H1 (cell line): ENCODE results near the gene RNF166. TPM values are rescaled to one million over a fixed set of nuclear protein-coding genes. Genes with fewer than 3 reads are reported as not detected.
A peak's percentile ranks its signal among the peaks of the same experiment; 100 is the strongest.

Source experiments
- CTCF ChIA-PET: fragments of 300-600 bp; sonication (Branson Sonifier 250); formaldehyde crosslinking; loops from one replicate; lab custom pipeline; 2021; ENCODE audit not compliant: partially characterized antibody; lab: Charles Lee
- POLR2A ChIA-PET: fragments of 300-600 bp; sonication (Branson Sonifier 250); formaldehyde crosslinking; loops from one replicate; lab custom pipeline; 2021; ENCODE audit warnings: inconsistent platforms; ENCODE audit not compliant: partially characterized antibody; lab: Charles Lee
- DNase-seq, 2 experiments: peaks; one replicate each; pipeline versions ENCODE4 v3.0.0 to v3.0.0-alpha.2; 2010 to 2022; ENCODE audit warnings: low spot score in 2 of 2, low read depth in 1 of 2, mixed read lengths in 1 of 2
- FAIRE-seq: peaks from 2 replicates; lab custom pipeline; 2011; peaks lifted over from hg19 to GRCh38; lab: Jason Lieb, UNC
- H2AFZ ChIP-seq: 2 replicates; pipeline ENCODE4 v1.8.1; 2012; ENCODE audit warnings: low read length, inconsistent platforms
- H2AK5ac ChIP-seq: 2 replicates; pipeline ENCODE4 v1.6.1; 2013; ENCODE audit warnings: low read depth, low read length
- H2BK120ac ChIP-seq: replicated peaks from 2 replicates; pipeline ENCODE3; 2013; ENCODE audit warnings: low read depth, low read length, inconsistent platforms
- H2BK12ac ChIP-seq: 2 replicates; pipeline ENCODE4 v1.6.1; 2013; ENCODE audit warnings: low read depth, low read length
- H2BK15ac ChIP-seq: 2 replicates; pipeline ENCODE4 v1.6.1; 2013; ENCODE audit warnings: low read length
- H2BK20ac ChIP-seq: 2 replicates; pipeline ENCODE4 v1.6.1; 2013; ENCODE audit warnings: low read length
- H2BK5ac ChIP-seq: 2 replicates; pipeline ENCODE4 v1.6.1; 2013; ENCODE audit warnings: low read depth, low read length
- H3K14ac ChIP-seq: 2 replicates; pipeline ENCODE4 v1.6.1; 2013; ENCODE audit warnings: inconsistent platforms; ENCODE audit not compliant: insufficient read length
- H3K18ac ChIP-seq: 2 replicates; pipeline ENCODE4 v1.6.1; 2013; ENCODE audit warnings: low read length; ENCODE audit errors: extremely low read depth
- H3K23ac ChIP-seq: 2 replicates; pipeline ENCODE4 v1.6.1; 2013; ENCODE audit warnings: inconsistent platforms; ENCODE audit not compliant: insufficient read length
- H3K23me2 ChIP-seq: 2 replicates; pipeline ENCODE4 v1.6.1; 2013; ENCODE audit warnings: low read depth, low read length
- H3K27ac ChIP-seq: 2 replicates; pipeline ENCODE4 v1.6.1; 2011; ENCODE audit warnings: low read depth, low read length, inconsistent platforms
- H3K27me3 ChIP-seq, 4 experiments: replicated peaks in 1 of 4; 1 replicate in 1 of 4; 2 replicates in 3 of 4; pipeline versions ENCODE4 v1.6.1 to v1.8.1; 2011 to 2013; ENCODE audit warnings: low read length in 3 of 4, mild to moderate bottlenecking in 3 of 4, inconsistent platforms in 2 of 4, mixed read lengths in 2 of 4, moderate library complexity in 1 of 4; ENCODE audit not compliant: control insufficient read depth in 3 of 4, insufficient read depth in 3 of 4; ENCODE audit errors: extremely low read depth in 1 of 4
- H3K36me3 ChIP-seq, 4 experiments: 2 replicates each; pipeline versions ENCODE4 v1.6.1 to v1.8.1; 2011 to 2013; ENCODE audit warnings: mild to moderate bottlenecking in 4 of 4, low read length in 3 of 4, moderate library complexity in 2 of 4, control low read depth in 1 of 4, inconsistent platforms in 1 of 4; ENCODE audit not compliant: insufficient read depth in 4 of 4, control insufficient read depth in 2 of 4
- H3K4ac ChIP-seq: replicated peaks from 2 replicates; pipeline ENCODE3; 2013; ENCODE audit warnings: low read length, low read depth, mixed read lengths, inconsistent platforms; ENCODE audit not compliant: insufficient read length
- H3K4me1 ChIP-seq, 4 experiments: replicated peaks in 1 of 4; 1 replicate in 1 of 4; 2 replicates in 3 of 4; pipeline versions ENCODE4 v1.6.1 to v1.8.1; 2011 to 2013; ENCODE audit warnings: low read length in 3 of 4, inconsistent platforms in 2 of 4, mixed read lengths in 1 of 4; ENCODE audit not compliant: insufficient read depth in 4 of 4, control insufficient read depth in 3 of 4
- H3K4me2 ChIP-seq, 2 experiments: 2 replicates each; pipeline versions ENCODE4 v1.6.1 to v1.8.1; 2011 to 2013; ENCODE audit warnings: low read depth in 2 of 2, low read length in 2 of 2, control low read depth in 1 of 2, inconsistent platforms in 1 of 2, mild to moderate bottlenecking in 1 of 2; ENCODE audit not compliant: insufficient read depth in 1 of 2
- H3K4me3 ChIP-seq, 4 experiments: fragments of 200-600, 300-600 bp in 1 of 4; sonication (generic), shearing (Covaris generic), sonication (Bioruptor Twin) in 1 of 4; 2 replicates each; pipeline versions ENCODE4 v1.5.1 to v1.8.1; 2011 to 2016; ENCODE audit warnings: low read length in 4 of 4, low read depth in 3 of 4, control low read depth in 2 of 4, inconsistent platforms in 2 of 4, mild to moderate bottlenecking in 2 of 4, mixed read lengths in 1 of 4, moderate library complexity in 1 of 4; ENCODE audit not compliant: insufficient read depth in 2 of 4; ENCODE audit errors: extremely low read depth in 1 of 4
- H3K56ac ChIP-seq: replicated peaks from 2 replicates; pipeline ENCODE3; 2013; ENCODE audit warnings: low read depth, mild to moderate bottlenecking, mixed read lengths, low read length, inconsistent platforms; ENCODE audit not compliant: insufficient read length
- H3K79me1 ChIP-seq: 2 replicates; pipeline ENCODE4 v1.6.1; 2013; ENCODE audit warnings: low read depth, low read length, control low read depth
- H3K79me2 ChIP-seq, 2 experiments: 2 replicates each; pipeline versions ENCODE4 v1.6.1 to v1.8.1; 2012 to 2013; ENCODE audit warnings: low read length in 2 of 2, mild to moderate bottlenecking in 2 of 2, inconsistent platforms in 1 of 2; ENCODE audit not compliant: insufficient read depth in 2 of 2, control insufficient read depth in 1 of 2
- H3K9ac ChIP-seq, 4 experiments: replicated peaks in 1 of 4; 1 replicate in 1 of 4; 2 replicates in 3 of 4; pipeline versions ENCODE4 v1.6.1 to v1.8.1; 2011 to 2013; ENCODE audit warnings: low read depth in 3 of 4, low read length in 3 of 4, control low read depth in 2 of 4, mild to moderate bottlenecking in 2 of 4, moderate library complexity in 2 of 4, inconsistent platforms in 1 of 4; ENCODE audit errors: extremely low read depth in 1 of 4
- H3K9me3 ChIP-seq, 2 experiments: 2 replicates each; pipeline versions ENCODE4 v1.6.1 to v1.8.1; 2012 to 2013; ENCODE audit warnings: mild to moderate bottlenecking in 2 of 2, moderate library complexity in 2 of 2, control low read depth in 1 of 2, inconsistent platforms in 1 of 2, low read depth in 1 of 2, low read length in 1 of 2, mixed read lengths in 1 of 2; ENCODE audit not compliant: insufficient read depth in 2 of 2
- H4K20me1 ChIP-seq, 2 experiments: replicated peaks in 1 of 2; 2 replicates each; pipeline versions ENCODE3 to v1.8.1; 2011 to 2013; ENCODE audit warnings: inconsistent platforms in 2 of 2, low read length in 2 of 2, mild to moderate bottlenecking in 1 of 2; ENCODE audit not compliant: insufficient read depth in 2 of 2, control insufficient read depth in 1 of 2
- H4K5ac ChIP-seq: 2 replicates; pipeline ENCODE4 v1.6.1; 2013; ENCODE audit warnings: low read length, low read depth, mixed read lengths, inconsistent platforms; ENCODE audit not compliant: insufficient read length
- H4K8ac ChIP-seq: 2 replicates; pipeline ENCODE4 v1.8.0; 2013; ENCODE audit warnings: mild to moderate bottlenecking, moderate library complexity, low read length, inconsistent platforms; ENCODE audit not compliant: insufficient read depth; ENCODE audit errors: extremely low read depth
- H4K91ac ChIP-seq: replicated peaks from 2 replicates; pipeline ENCODE3; 2013; ENCODE audit warnings: low read length, mixed read lengths, inconsistent platforms; ENCODE audit not compliant: insufficient read length
- CHD2 ChIP-seq: IDR thresholded peaks from 2 replicates; pipeline ENCODE4 v1.6.1; 2012; ENCODE audit warnings: low read length, improper control_type of control experiment
- CTCF ChIP-seq, 3 experiments: IDR thresholded peaks; 1 replicate in 2 of 3; 2 replicates in 1 of 3; pipeline versions ENCODE4 v1.5.1 to v1.6.1; 2011; ENCODE audit warnings: low read length in 3 of 3, mild to moderate bottlenecking in 3 of 3, inconsistent platforms in 2 of 3, low read depth in 1 of 3, moderate library complexity in 1 of 3; ENCODE audit not compliant: insufficient read depth in 1 of 3; ENCODE audit errors: control extremely low read depth in 1 of 3
- EP300 ChIP-seq, 2 experiments: IDR thresholded peaks; 1 replicate in 1 of 2; 2 replicates in 1 of 2; pipeline ENCODE4 v1.6.1; 2011 to 2012; ENCODE audit warnings: low read depth in 2 of 2, low read length in 2 of 2, mild to moderate bottlenecking in 2 of 2, borderline replicate concordance in 1 of 2, inconsistent platforms in 1 of 2, moderate library complexity in 1 of 2
- KDM5A ChIP-seq: fragments of 200-600 bp; IDR thresholded peaks from 2 replicates; pipeline ENCODE4 v1.7.1; 2012; ENCODE audit warnings: mild to moderate bottlenecking, low read length, inconsistent platforms, mixed read lengths
- POU5F1 ChIP-seq: IDR thresholded peaks from 2 replicates; pipeline ENCODE4 v1.6.1; 2011; ENCODE audit warnings: low read depth, mild to moderate bottlenecking, low read length, moderate library complexity
- RNF2 ChIP-seq: fragments of 200-900, 300-1000 bp; sonication (generic); IDR thresholded peaks from 2 replicates; pipeline ENCODE4 v1.7.1; 2016; ENCODE audit warnings: borderline replicate concordance, low read depth, mild to moderate bottlenecking, antibody characterized with exemption, low read length; ENCODE audit not compliant: poor library complexity, severe bottlenecking; ENCODE audit errors: missing control alignments
- SIRT6 ChIP-seq: IDR thresholded peaks from one replicate; pipeline ENCODE4 v1.7.1; 2012; ENCODE audit warnings: low read length, inconsistent platforms
- SIX5 ChIP-seq: IDR thresholded peaks from 2 replicates; pipeline ENCODE4 v1.6.1; 2011; ENCODE audit warnings: mild to moderate bottlenecking, low read depth, low read length
- TCF12 ChIP-seq: IDR thresholded peaks from 2 replicates; pipeline ENCODE4 v1.6.1; 2011; ENCODE audit warnings: low read depth, mild to moderate bottlenecking, low read length
- YY1 ChIP-seq: IDR thresholded peaks from 2 replicates; pipeline ENCODE4 v1.6.1; 2011; ENCODE audit warnings: low read depth, mild to moderate bottlenecking, low read length
- ZNF274 ChIP-seq: IDR thresholded peaks from 2 replicates; pipeline ENCODE4 v1.7.0; 2012; ENCODE audit warnings: low read length, borderline replicate concordance; ENCODE audit errors: extremely low read depth
- WGBS, 2 experiments: shearing (Covaris generic) in 1 of 2; methylation state at CpG; one replicate each; pipeline versions ENCODE4 v1.1.6 to v1.1.7; 2013 to 2015; ENCODE audit warnings: low lambda C conversion rate in 2 of 2, mixed read lengths in 2 of 2, inconsistent platforms in 1 of 2, low coverage in 1 of 2, missing lambda C conversion rate in 1 of 2; ENCODE audit not compliant: insufficient replicate concordance in 2 of 2, insufficient coverage in 1 of 2, insufficient read length in 1 of 2; ENCODE audit errors: extremely low coverage in 1 of 2, missing lambda C conversion rate in 1 of 2; 5-methylcytosine and 5-hydroxymethylcytosine counted together
- polyA plus RNA-seq, 7 experiments: library from polyadenylated mRNA; depleted of rRNA in 3 of 7; stranded (reverse) in 5 of 7; unstranded in 2 of 7; fragments of >200 nt in 5 of 7; fragments of 200-250 nt in 2 of 7; gene quantifications; 1 replicate in 5 of 7; 2 replicates in 1 of 7; 4 replicates in 1 of 7; pipeline versions ENCODE4 v1.2.1 to v1.2.3, GENCODE V29; 2011 to 2013; ENCODE audit warnings: missing spikeins in 2 of 7, mixed read lengths in 2 of 7
- total RNA-seq: library from RNA; stranded (reverse); fragmentation: NEBNext Ultra II Directional; extraction: Animal tissue kit (Norgen Biotek cat#: 25700); gene quantifications from 2 replicates; pipeline ENCODE4 v1.2.1, GENCODE V29; 2021

RNF166 gene
- total and polyA plus RNA-seq, 2 of the 8 experiments (the other 6 are each of a cell fraction or from before 2014, with no cell fraction given) = 29.8 to 31.2 TPM

- WGBS, 2 experiments = 92% methylated on average over 25 of the region's 25 CpGs; no CpG with 5 or more reads in 1 of the 2 experiments
- H3K79me2 ChIP-seq = peaks cover 0 to 33% of the 10 kb centered on the region in 2 experiments; a peak in 3 of 4 replicates
- no peak for TF ChIP-seq KDM5A
- TF ChIP-seq POU5F1 = no peak
- TF ChIP-seq CTCF (IDR thresholded peaks at IDR 0.05; ENCODE audit: control extremely low read depth in 1 of 3, insufficient read depth in 1 of 3, low read depth in 1 of 3, low read length in 3 of 3) = no peak
- no peak for TF ChIP-seq SIRT6
- no peak for TF ChIP-seq RNF2
- no peak for TF ChIP-seq YY1
- no peak for TF ChIP-seq CHD2
- TF ChIP-seq SIX5 = no peak
- no peak for TF ChIP-seq ZNF274
- no peak for TF ChIP-seq TCF12
- no peak for TF ChIP-seq EP300 (IDR thresholded peaks at IDR 0.05; ENCODE audit: borderline replicate concordance in 1 of 2, low read depth in 2 of 2, low read length in 2 of 2)
Measured at GRCh38 chr16:88659160-88659559, 47.0 kb downstream of the RNF166 start.

More at GRCh38 chr16:88659160-88659559, 47.0 kb downstream of the RNF166 start:
- FAIRE-seq (no peak), DNase-seq (no peak)
- H3K9ac ChIP-seq = no peak overlapping the region
- H4K8ac ChIP-seq = peak overlapping the region; percentile 16; the same call in 1 of the 2 replicates
- peaks cover 7% of the 10 kb centered on the region; the same call in 1 of the 2 replicates for H3K23me2 ChIP-seq
- no peak overlapping the region for H3K4ac ChIP-seq
- no peak overlapping the region for H3K4me2 ChIP-seq
- H4K91ac ChIP-seq = no peak overlapping the region
- POLR2A ChIA-PET = interaction anchor here (1.2 to 2.3 kb wide), 3 partner anchors 9 to 28 kb away, joined by 3 to 6 read pairs (median 4); no protein-coding TSS in a partner anchor
- H3K23ac ChIP-seq = no peak overlapping the region
- no peak overlapping the region for H3K4me3 ChIP-seq
- H3K27ac ChIP-seq = no peak overlapping the region
- no peak overlapping the region for H4K5ac ChIP-seq
- H3K18ac ChIP-seq = no peak overlapping the region
- peaks cover 2 to 27% of the 10 kb centered on the region in 2 experiments for H4K20me1 ChIP-seq
- no peak overlapping the region for H2BK12ac ChIP-seq
- H3K56ac ChIP-seq = no peak overlapping the region
- peaks cover 2% of the 10 kb centered on the region; the same call in 1 of the 2 replicates for H3K79me1 ChIP-seq
- no peaks in the 10 kb centered on the region for H3K27me3 ChIP-seq
- CTCF ChIA-PET = interaction anchor here (1.5 kb wide), 1 partner anchor 14 kb away, joined by 5 read pairs; no protein-coding TSS in a partner anchor
- no peak overlapping the region for H2BK5ac ChIP-seq
- no peak overlapping the region for H2BK20ac ChIP-seq
- H3K36me3 ChIP-seq = peaks cover 3 to 22% (median 4%) of the 10 kb centered on the region in 4 experiments; a peak in 6 of 8 replicates
- no peak overlapping the region for H2BK120ac ChIP-seq
- no peak overlapping the region for H2BK15ac ChIP-seq
- peaks cover 0 to 3% (median 0%) of the 10 kb centered on the region in 4 experiments; a peak in 2 of 7 replicates for H3K4me1 ChIP-seq
- no peak overlapping the region for H2AFZ ChIP-seq
- no peak overlapping the region for H2AK5ac ChIP-seq
- no peaks in the 10 kb centered on the region for H3K9me3 ChIP-seq
- no peak overlapping the region for H3K14ac ChIP-seq
